Chondrocyte (in vitro differentiated cells): ENCODE results near the gene MOBP. TPM values are rescaled to one million over a fixed set of nuclear protein-coding genes. Genes with fewer than 3 reads are reported as not detected.

Experiments
- DNase-seq: peaks from one replicate; pipeline ENCODE4 v3.0.0; 2021; ENCODE audit warnings: mixed read lengths, low spot score
- H3K27ac Mint-ChIP-seq: one replicate; pipeline ENCODE4 v1.8.0; 2021; ENCODE audit warnings: mild to moderate bottlenecking, moderate library complexity, mixed read lengths; ENCODE audit not compliant: unreplicated experiment
- H3K27me3 Mint-ChIP-seq: 2 replicates; pipeline ENCODE4 v1.8.0; 2021; ENCODE audit warnings: low read depth, mixed read lengths
- H3K36me3 Mint-ChIP-seq: 2 replicates; pipeline ENCODE4 v1.8.0; 2021; ENCODE audit warnings: low read depth, mixed read lengths
- H3K4me1 Mint-ChIP-seq: 2 replicates; pipeline ENCODE4 v1.8.0; 2021; ENCODE audit warnings: low read depth, mild to moderate bottlenecking, mixed read lengths
- H3K4me3 Mint-ChIP-seq: one replicate; pipeline ENCODE4 v1.8.0; 2021; ENCODE audit warnings: mild to moderate bottlenecking, moderate library complexity, mixed read lengths; ENCODE audit not compliant: unreplicated experiment
- H3K9me3 Mint-ChIP-seq: 2 replicates; pipeline ENCODE4 v1.8.0; 2021; ENCODE audit warnings: low read depth, mixed read lengths
- CTCF ChIP-seq: fragments of 200-600 bp; sonication (generic); IDR thresholded peaks from 2 replicates; pipeline ENCODE4 v1.5.0; 2021; ENCODE audit warnings: antibody characterized with exemption, mild to moderate bottlenecking, moderate library complexity
- total RNA-seq: library from RNA; stranded (reverse); gene quantifications from 3 replicates; pipeline ENCODE4 v1.2.1, GENCODE V29; 2021

The MOBP gene
- total RNA-seq, 1 donor from 2014 or later = not detected

DNA sequence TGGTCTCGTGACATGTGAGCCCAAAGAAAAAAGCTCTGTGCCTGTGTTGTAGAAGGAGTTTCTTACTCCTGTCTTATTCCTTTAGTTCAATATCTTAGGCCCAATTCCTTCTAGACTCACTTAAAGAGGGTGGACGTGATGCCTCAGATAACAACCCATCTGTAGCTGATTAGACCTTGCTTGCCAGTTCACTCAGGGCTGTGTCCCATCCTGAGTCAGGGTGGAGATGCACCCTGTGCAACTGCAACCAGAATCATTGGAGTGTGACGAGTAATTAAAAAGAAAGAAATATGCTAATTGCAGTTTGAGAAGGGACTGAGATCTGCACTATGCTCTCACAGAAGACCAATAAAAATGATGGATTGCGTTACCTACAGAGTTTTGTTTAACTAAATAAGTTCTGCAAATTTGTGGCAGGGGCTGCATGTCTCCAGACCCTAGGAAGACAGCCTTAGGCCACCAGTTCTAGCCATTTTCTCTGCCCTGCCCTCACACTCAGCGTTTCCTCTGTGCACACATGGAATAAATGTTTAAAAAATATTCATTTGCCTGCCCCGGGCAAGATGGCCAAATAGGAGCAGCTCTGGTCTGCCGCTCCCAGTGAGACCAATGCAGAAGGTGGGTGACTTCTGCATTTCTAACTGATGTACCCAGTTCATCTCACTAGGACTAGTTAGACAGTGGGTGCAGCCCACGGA is 83.0 kb downstream of the MOBP start:
- H3K4me3 Mint-ChIP-seq = no peak overlapping the region
- no peak overlapping the region for H3K27ac Mint-ChIP-seq
- H3K9me3 Mint-ChIP-seq = peaks cover 32% of the 10 kb centered on the region
- no peaks in the 10 kb centered on the region for H3K4me1 Mint-ChIP-seq
- H3K27me3 Mint-ChIP-seq = peaks cover 16% of the 10 kb centered on the region
- peaks cover 1% of the 10 kb centered on the region for H3K36me3 Mint-ChIP-seq
- DNase-seq = no peak
- TF ChIP-seq CTCF = no peak

Other genes starting within 250 kb of the MOBP start
- 0.12 TPM in 1 of 3 replicates, not detected in the others for gene CX3CR1, start 187.6 kb upstream of the MOBP start, total RNA-seq
- gene CCR8, start 138.0 kb upstream of the MOBP start, total RNA-seq = not detected in 3 replicates
- 26.3 to 29.5 TPM (median 26.5 TPM) in 3 replicates for gene SLC25A38, start 84.3 kb upstream of the MOBP start, total RNA-seq
- 714 to 870 TPM (median 723 TPM) in 3 replicates for gene RPSA, start 61.0 kb upstream of the MOBP start, total RNA-seq